NCI-H2029 (cell line): ENCODE measurements around the gene JOSD1.

Experiments used
- DNase-seq: peaks from one replicate; lab custom pipeline; 2025; lab: John Stamatoyannopoulos, UW

Gene JOSD1

GRCh38 chr22:38712486-38713207, 11.9 kb upstream of the JOSD1 start:
- DNase-seq, result no peak

GRCh38 chr22:38710866-38711265, 10.1 kb upstream of the JOSD1 start:
- no peak for DNase-seq

- no peak for DNase-seq
These were observed 9.6 kb upstream of the JOSD1 start for GRCh38 chr22:38710351-38710750.

DNA sequence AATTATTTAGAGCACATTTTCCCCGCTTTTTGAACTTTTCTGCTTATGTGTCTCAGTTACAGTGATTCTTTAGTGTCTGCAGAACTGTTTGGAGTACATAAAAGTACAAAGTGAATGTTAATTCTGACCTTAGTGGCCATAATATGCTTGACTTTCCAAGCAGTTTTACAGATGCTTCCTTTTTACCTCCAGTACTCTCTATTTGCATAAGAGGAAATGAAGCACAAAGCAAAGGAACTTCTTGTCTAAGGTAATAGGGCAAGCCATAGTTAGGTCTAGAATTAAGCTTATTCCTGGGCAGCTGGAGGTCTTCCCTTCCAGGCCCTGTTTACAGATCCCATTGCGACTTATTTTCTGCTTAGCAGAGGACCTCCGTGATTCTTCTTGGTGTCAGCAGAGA, 8.6 kb upstream of the JOSD1 start:
- DNase-seq, result no peak

- DNase-seq, result no peak
These were observed 7.2 kb upstream of the JOSD1 start for GRCh38 chr22:38707984-38708383.

GRCh38 chr22:38707346-38707745, 6.6 kb upstream of the JOSD1 start:
- DNase-seq, result no peak

DNA sequence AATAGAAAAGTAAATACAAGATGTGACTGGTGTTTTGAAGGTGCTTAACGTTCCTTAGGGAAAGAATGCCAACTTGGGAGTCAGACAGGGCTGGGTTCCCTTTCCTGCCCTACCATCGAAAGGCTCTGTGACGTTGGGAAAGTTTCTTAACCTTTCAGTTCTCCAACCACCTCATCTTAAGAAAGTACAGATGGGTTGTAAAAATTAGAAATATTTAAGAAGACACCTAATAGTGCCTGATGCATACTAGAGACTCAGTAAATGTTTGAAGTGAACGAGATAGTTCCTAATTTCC, 6.1 kb upstream of the JOSD1 start:
- DNase-seq, result no peak

GRCh38 chr22:38706101-38706900, 5.6 kb upstream of the JOSD1 start:
- DNase-seq, result no peak

DNA sequence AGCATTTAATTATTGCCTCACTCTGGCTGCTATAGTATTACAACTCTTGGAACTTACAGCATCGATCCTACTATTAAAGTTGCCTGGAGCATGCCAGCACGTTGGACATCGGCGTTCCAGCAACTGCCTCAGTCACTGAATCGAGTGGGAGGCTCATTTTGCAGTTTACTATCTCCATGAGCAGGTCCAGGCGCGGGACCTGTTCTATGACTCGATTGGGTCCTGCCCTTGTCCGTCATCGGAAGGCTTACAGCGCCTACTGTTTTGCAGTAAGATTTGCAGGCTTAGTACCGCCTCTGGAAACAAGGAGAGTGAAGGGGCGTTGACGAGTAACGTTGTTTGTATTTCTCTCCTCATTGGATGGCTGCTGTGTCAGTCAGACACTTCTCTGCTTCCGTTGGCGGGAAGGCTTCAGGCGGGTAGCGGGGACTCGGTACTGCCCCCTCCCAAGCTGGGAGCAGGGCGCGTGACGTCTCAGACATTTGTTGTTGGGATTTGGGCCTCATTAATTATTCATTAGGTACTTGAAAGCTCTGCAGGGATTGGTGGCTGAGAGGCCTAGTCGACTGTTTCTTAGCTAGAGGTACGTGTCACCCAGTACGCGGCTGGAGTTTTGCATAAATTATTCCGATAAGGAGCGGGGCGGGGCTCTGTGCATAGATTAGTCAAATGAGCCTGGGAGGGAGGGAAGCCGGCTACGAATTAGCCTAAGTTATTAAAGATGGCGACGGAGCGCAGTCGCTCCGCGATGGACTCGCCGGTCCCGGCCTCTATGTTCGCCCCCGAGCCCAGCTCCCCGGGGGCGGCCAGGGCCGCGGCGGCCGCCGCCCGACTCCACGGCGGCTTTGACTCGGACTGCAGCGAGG, 4.7 kb upstream of the JOSD1 start, which contains the start of gene GTPBP1:
Gene GTPBP1 (plus strand): TSS at position 710 of the 866 bp plus-strand sequence. CDS start 12 bp downstream, at position 722.
- DNase-seq, result peak; percentile 100

- DNase-seq, result no peak
These were observed 4.0 kb upstream of the JOSD1 start for GRCh38 chr22:38704654-38705234.

DNA sequence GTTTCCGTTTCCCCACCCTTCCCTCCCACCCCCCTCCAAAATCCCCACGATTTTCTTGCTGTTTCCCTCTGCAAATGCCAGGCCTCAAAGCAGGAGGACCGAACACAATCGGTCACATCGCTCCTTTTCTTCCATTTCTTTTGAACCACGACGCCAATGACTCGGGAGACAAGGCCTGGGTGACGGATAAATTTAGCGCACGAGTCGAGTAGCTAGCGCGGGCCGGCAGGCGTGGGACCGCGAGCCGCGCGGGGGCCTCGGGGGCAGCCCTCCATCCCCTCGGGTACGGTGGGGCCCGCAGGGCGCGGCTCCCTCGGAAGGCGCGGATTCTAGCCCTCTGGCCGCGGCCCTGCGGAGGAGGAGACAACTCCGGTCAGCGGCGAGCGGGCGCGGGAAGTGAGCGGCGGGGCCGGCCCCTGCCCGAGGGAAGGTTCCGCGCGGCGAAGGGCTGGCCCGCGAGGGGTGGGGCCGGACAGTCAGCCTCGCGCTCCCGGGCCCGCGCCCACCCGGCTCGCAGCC, 414 bp downstream of the JOSD1 start:
- no peak for DNase-seq

DNA sequence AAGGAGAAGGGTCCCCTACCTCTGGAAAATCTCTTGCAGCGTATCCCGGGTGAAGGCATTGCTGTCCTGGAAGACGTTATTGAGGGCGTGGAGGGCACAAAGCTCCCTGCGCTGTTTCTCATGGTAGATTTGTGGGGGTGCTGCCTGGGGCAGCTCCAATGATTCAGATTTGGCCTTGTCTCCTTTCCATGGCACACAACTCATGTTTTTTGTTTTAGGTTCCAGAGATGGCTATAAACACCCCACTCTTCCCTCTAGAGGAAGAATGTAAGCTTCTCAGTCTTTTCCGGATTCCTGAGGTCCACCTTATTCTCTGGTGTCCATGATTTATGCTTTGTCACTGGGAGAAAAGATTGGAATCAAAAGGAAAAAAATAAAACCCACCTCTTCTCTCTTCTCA, 959 bp downstream of the JOSD1 start:
- DNase-seq, result no peak

DNA sequence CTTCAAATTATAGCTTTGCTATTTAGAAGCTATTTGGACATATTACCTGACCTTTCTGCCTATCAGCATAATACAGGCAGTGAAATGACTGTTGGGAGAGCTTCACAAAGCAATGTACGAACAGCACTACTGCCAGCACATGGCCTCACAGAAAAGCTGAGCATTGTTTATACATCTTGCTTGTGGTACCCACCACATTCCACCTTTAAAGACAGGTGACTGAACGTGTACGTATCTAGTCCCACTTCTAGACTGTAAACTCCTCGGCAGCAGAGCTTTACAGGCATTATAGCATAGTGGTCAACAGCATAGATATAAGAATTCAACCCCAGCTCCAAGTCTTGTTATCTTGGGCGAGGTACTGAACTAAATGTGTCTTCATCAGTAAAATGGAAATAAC, 1.6 kb downstream of the JOSD1 start:
- DNase-seq, result no peak

DNA sequence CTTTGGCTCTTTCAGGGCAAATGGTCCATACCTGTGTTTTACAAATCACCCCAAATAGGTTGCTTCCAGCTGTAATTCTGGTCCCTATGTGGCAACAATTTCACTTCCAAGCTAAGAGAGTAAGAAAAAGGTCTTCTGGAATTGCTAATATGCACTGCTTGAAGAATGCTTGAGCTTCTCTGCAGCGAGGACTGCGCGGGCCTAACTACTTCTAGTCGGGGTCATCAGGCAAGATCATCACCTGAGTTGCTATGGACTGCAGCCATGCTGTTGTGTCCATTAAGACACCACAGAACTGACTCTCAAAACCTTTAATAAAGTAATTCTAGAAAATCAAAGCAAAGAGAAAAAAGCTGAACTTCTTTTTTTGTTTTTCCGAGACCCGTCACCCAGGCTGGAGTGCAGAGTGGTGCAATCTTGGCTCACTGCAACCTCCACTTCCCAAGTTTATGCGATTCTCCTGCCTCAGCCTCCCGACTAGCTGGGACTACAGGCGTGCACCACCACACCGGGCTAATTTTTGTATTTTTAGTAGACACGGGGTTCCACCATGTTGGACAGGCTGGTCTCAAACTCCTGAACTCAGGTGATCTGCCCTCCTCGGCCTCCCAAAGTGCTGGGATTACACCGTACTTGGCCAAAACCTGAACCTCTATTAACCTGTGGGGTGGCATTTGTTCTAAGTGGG, 2.2 kb downstream of the JOSD1 start:
- no peak for DNase-seq

- DNase-seq, result no peak
These were observed 3.2 kb downstream of the JOSD1 start for GRCh38 chr22:38697425-38698089.

- DNase-seq, result no peak
These were observed 3.9 kb downstream of the JOSD1 start for GRCh38 chr22:38696606-38697424.

- DNase-seq, result no peak
These were observed 5.8 kb downstream of the JOSD1 start for GRCh38 chr22:38694940-38695339.

- no peak for DNase-seq
These were observed 6.7 kb downstream of the JOSD1 start for GRCh38 chr22:38694049-38694448.

- no peak for DNase-seq
These were observed 11.1 kb downstream of the JOSD1 start for GRCh38 chr22:38689651-38690050.

DNA sequence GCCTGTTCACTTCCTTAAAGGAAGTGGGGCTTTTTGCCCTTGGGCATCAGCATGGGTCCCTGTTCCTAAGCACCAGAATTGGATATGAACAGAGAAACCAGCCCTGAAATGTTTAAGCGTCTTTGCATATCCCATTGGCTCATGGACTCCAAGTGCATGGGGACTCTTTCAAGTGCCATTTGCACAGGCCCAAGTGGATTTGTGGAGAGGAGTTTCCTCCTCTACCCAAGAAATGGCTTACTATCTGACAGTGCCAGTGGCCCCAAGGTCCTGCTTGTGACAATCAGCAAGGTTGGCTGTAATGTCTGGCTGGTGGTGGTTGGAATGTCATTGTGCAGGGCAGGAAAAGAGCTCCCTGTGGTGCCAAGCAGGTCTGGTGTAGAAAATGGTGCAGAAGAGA, 15.0 kb downstream of the JOSD1 start:
- DNase-seq, result no peak
